Stomach (tissue), 9 donors: ENCODE results near the gene EFNA3. TPM values are rescaled to one million over a fixed set of nuclear protein-coding genes. Genes with fewer than 3 reads are reported as not detected.

Source experiments
- DNase-seq, 2 donors: peaks; one replicate each; pipeline versions ENCODE4 v3.0.0 to v3.0.0-alpha.2; 2013 to 2019
- H3K27ac ChIP-seq, 5 donors: fragments of 200-600 bp in 4 of 5; sonication (generic) in 4 of 5; one replicate each; pipeline ENCODE4 v1.5.1; 2013 to 2019; ENCODE audit warnings: mild to moderate bottlenecking in 1 of 5, moderate library complexity in 1 of 5
- H3K27me3 ChIP-seq, 3 donors: fragments of 200-600 bp; sonication (generic); one replicate each; pipeline ENCODE4 v1.5.1; 2017 to 2019; ENCODE audit warnings: mixed run types in 1 of 3
- H3K36me3 ChIP-seq, 4 donors: fragments of 200-600 bp; sonication (generic); 1 replicate in 3 of 4; 2 replicates in 1 of 4; pipeline ENCODE4 v1.5.1; 2016 to 2019
- H3K4me1 ChIP-seq, 4 donors: fragments of 200-600 bp; sonication (generic); one replicate each; pipeline ENCODE4 v1.5.1; 2016 to 2019
- H3K4me3 ChIP-seq, 4 donors: fragments of 200-600 bp; sonication (generic) in 3 of 4; one replicate each; pipeline ENCODE4 v1.5.1; 2016 to 2019; ENCODE audit warnings: mild to moderate bottlenecking in 1 of 4
- H3K9me3 ChIP-seq, 4 donors: fragments of 200-600 bp; sonication (generic); one replicate each; pipeline ENCODE4 v1.5.1; 2016 to 2019
- EP300 ChIP-seq: sonication (generic); formaldehyde crosslinking; IDR thresholded peaks from one replicate; pipeline ENCODE4 v1.6.1; 2017; ENCODE audit warnings: antibody characterized with exemption
- POLR2A ChIP-seq, 4 donors: fragments of 450-650 bp; IDR thresholded peaks; one replicate each; pipeline ENCODE4 v1.6.1; 2016; ENCODE audit warnings: antibody characterized with exemption in 4 of 4, control low read depth in 2 of 4, mild to moderate bottlenecking in 1 of 4, moderate library complexity in 1 of 4
- POLR2AphosphoS5 ChIP-seq, 3 donors: sonication (generic); formaldehyde crosslinking; IDR thresholded peaks; one replicate each; pipeline ENCODE4 v1.6.1; 2016; ENCODE audit warnings: antibody characterized with exemption in 3 of 3
- WGBS, 5 donors: extraction: QIAGEN DNeasy Blood & Tissue Kit in 3 of 5; methylation state at CpG; one replicate each; pipeline versions ENCODE4 v1.1.5 to v1.1.7; 2013 to 2018; 5-methylcytosine and 5-hydroxymethylcytosine counted together
- intact Hi-C: fragments of 100-400 bp; cut with DNase I; formaldehyde crosslinking; loops from one replicate; pipeline ENCODE4 v1.15.1; 2023; ENCODE audit warnings: low total_unique reads
- polyA plus RNA-seq, 3 donors: library from polyadenylated mRNA; stranded (reverse); fragments of 200-250 nt; gene quantifications; one replicate each; pipeline ENCODE4 v1.2.3, GENCODE V29; 2013
- total RNA-seq, 5 donors: library from RNA; depleted of rRNA; stranded (reverse); fragments of >200 nt; gene quantifications; one replicate each; pipeline versions ENCODE4 v1.1.0 to v1.2.3, GENCODE V29; 2014 to 2016
- TF ChIP-seq, protein P1 (sequence below), 7 experiments: fragments of 450-650 bp in 4 of 7; fragments of 200-600 bp in 3 of 7; sonication (generic) in 3 of 7; IDR thresholded peaks; one replicate each; pipeline ENCODE4 v1.5.1; 2016 to 2019; ENCODE audit warnings: antibody characterized with exemption in 7 of 7, control low read depth in 2 of 7, mild to moderate bottlenecking in 1 of 7
- donor health status: healthy with polysubstance abuse.
- donor health status: Bipolar disorder and iron deficiency.
- donor health status: healthy.

The EFNA3 gene
- total and polyA plus RNA-seq, 8 donors = 0.76 to 4.9 (median 1.5) TPM; not detected in 5

DNA sequence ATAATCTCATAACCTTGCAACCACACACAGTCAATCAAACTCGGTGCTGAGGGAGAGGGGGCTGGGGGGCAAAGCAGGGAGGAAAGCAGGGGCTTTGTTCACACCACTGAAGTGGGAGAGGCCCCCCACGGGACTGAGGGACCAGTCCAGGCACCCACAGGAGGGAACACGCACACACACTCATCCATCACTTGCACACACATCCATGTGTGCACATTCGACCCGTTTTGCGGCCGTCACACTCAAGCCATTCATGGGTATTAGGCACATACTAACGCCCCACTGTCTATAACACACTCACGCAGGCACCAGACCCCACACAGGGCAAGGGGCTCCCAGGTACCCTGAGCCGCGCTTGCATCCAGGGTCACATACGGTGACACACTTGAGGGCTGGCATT lies 14.0 kb downstream of the EFNA3 start:
- H3K27ac ChIP-seq = no peak overlapping the region
- 84 to 92% (median 88%) methylated on average over 11 to 12 of the region's 12 CpGs for WGBS, 5 donors
- DNase-seq = no peak
- H3K4me3 ChIP-seq = no peak overlapping the region
- peaks cover 15 to 25% (median 21%) of the 10 kb centered on the region in 4 donors for H3K4me1 ChIP-seq
- no peaks in the 10 kb centered on the region for H3K36me3 ChIP-seq
- H3K27me3 ChIP-seq = no peaks in the 10 kb centered on the region
- intact Hi-C loops = loop anchor here (5.0 kb wide), 1 partner anchor 75 kb away; no protein-coding TSS in a partner anchor
- H3K9me3 ChIP-seq = no peaks in the 10 kb centered on the region
- TF ChIP-seq, protein P1, sequence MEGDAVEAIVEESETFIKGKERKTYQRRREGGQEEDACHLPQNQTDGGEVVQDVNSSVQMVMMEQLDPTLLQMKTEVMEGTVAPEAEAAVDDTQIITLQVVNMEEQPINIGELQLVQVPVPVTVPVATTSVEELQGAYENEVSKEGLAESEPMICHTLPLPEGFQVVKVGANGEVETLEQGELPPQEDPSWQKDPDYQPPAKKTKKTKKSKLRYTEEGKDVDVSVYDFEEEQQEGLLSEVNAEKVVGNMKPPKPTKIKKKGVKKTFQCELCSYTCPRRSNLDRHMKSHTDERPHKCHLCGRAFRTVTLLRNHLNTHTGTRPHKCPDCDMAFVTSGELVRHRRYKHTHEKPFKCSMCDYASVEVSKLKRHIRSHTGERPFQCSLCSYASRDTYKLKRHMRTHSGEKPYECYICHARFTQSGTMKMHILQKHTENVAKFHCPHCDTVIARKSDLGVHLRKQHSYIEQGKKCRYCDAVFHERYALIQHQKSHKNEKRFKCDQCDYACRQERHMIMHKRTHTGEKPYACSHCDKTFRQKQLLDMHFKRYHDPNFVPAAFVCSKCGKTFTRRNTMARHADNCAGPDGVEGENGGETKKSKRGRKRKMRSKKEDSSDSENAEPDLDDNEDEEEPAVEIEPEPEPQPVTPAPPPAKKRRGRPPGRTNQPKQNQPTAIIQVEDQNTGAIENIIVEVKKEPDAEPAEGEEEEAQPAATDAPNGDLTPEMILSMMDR (IDR thresholded peaks at IDR 0.05) = no peak
- TF ChIP-seq POLR2AphosphoS5 (IDR thresholded peaks at IDR 0.05) (no peak), POLR2A (IDR thresholded peaks at IDR 0.05) (no peak), EP300 (no peak)

- intact Hi-C loops = loop anchor here (5.0 kb wide), 1 partner anchor 73 kb away; no protein-coding TSS in a partner anchor
- no peaks in the 10 kb centered on the region for H3K36me3 ChIP-seq
- peak overlapping the region in 4 of 5 donors; percentile 9 to 46 (median 30) for H3K27ac ChIP-seq
- DNase-seq = peak in 1 of 2 donors; percentile 81
- no peaks in the 10 kb centered on the region for H3K27me3 ChIP-seq
- H3K9me3 ChIP-seq = no peaks in the 10 kb centered on the region
- H3K4me3 ChIP-seq = no peak overlapping the region
- 13 to 27% (median 23%) methylated on average over 12 to 13 of the region's 13 CpGs for WGBS, 5 donors
- peaks cover 15 to 25% (median 21%) of the 10 kb centered on the region in 4 donors for H3K4me1 ChIP-seq
- no peak for TF ChIP-seq POLR2AphosphoS5 (IDR thresholded peaks at IDR 0.05)
- TF ChIP-seq, protein P1 (IDR thresholded peaks at IDR 0.05) = peak in 4 of 7 experiments; percentile 9 to 46 (median 22)
Observed at GRCh38 chr1:155093911-155094621, 15.4 kb downstream of the EFNA3 start.

DNA sequence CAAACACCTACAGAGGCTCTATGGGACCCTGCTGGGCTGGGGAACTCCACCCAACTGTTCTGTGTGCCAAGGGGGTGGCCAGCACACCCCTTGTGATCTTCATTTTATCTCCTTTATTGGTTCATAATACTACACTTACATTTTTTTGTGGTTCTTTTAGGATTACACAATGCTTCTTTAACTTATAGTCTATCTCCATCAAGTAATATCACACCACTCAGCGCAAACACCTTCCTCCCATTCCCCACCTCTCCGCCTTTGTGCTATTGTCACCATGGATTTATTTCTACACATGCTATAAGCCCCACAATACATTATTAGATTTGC lies 15.9 kb downstream of the EFNA3 start:
- 47 to 76% (median 62%) methylated on average over 2 of the region's 2 CpGs for WGBS, 5 donors
- peaks cover 15 to 25% (median 21%) of the 10 kb centered on the region in 4 donors for H3K4me1 ChIP-seq
- no peak overlapping the region for H3K4me3 ChIP-seq
- no peaks in the 10 kb centered on the region for H3K36me3 ChIP-seq
- H3K27me3 ChIP-seq = no peaks in the 10 kb centered on the region
- intact Hi-C loops = loop anchor here (5.0 kb wide), 1 partner anchor 73 kb away; no protein-coding TSS in a partner anchor
- DNase-seq = no peak
- H3K27ac ChIP-seq = peak overlapping the region in 3 of 5 donors; percentile 17 to 46 (median 44)
- TF ChIP-seq POLR2A (IDR thresholded peaks at IDR 0.05) = no peak
- no peak for TF ChIP-seq POLR2AphosphoS5 (IDR thresholded peaks at IDR 0.05)
- no peak for TF ChIP-seq EP300
- TF ChIP-seq, protein P1 (IDR thresholded peaks at IDR 0.05) = no peak
- no peaks in the 10 kb centered on the region for H3K9me3 ChIP-seq

DNA sequence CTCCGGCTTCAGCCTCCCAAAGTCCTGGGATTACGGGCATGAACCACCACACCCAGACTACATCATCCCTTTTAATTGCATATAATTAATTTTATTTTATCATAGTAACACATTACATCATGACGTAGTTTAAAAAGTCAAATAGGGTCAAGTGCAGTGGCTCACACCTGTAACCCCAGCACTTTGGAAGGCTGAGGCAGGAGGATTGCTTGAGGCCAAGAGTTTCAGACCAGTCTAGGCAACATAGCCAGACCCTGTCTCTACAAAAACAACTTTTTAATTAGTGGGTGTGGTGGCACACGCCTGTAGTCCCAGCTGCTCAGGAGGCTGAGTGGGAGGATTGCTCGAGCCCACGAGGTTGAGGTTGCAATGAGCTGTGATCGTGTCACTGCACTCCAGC lies 20.7 kb downstream of the EFNA3 start:
- TF ChIP-seq POLR2AphosphoS5 (IDR thresholded peaks at IDR 0.05) = no peak
- no peak for TF ChIP-seq POLR2A (IDR thresholded peaks at IDR 0.05)
- no peak for TF ChIP-seq EP300
- TF ChIP-seq, protein P1 (IDR thresholded peaks at IDR 0.05) = no peak
- H3K27ac ChIP-seq = no peak overlapping the region
- H3K4me1 ChIP-seq = peaks cover 0 to 17% (median 2%) of the 10 kb centered on the region in 4 donors
- H3K36me3 ChIP-seq = no peaks in the 10 kb centered on the region
- no peaks in the 10 kb centered on the region for H3K27me3 ChIP-seq
- DNase-seq = no peak
- H3K4me3 ChIP-seq = no peak overlapping the region
- no peaks in the 10 kb centered on the region for H3K9me3 ChIP-seq
- intact Hi-C loops = no loop called here
- 80 to 89% (median 85%) methylated on average over 7 of the region's 7 CpGs for WGBS, 5 donors
